GM18526 (cell line): ENCODE measurements around the gene DRGX.

Source experiments
- POLR2A ChIP-seq: IDR thresholded peaks from 3 replicates; pipeline ENCODE4 v1.6.1; 2011; ENCODE audit not compliant: insufficient read length; ENCODE audit errors: extremely low read depth

The DRGX gene

DNA sequence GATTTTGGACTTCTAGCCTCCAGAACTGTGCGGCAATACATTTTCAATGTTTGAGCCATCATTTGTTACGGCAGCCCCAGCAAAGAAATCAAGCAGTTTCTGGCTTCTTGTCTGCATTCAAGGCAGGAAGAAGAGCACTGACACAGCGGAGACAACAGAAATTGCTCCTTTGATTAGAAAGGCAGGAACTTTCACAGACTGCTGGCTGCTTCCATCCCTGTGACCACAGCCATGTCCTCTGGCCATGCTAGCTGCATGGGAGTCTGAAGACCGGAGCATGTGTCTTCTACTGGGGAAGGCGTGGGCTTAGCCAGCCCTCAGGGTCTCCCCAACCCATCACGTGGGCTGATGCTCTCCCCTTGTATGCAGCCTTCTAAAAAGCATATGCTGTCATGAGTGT lies 77.9 kb downstream of the DRGX start:
- no peak for TF ChIP-seq POLR2A

DNA sequence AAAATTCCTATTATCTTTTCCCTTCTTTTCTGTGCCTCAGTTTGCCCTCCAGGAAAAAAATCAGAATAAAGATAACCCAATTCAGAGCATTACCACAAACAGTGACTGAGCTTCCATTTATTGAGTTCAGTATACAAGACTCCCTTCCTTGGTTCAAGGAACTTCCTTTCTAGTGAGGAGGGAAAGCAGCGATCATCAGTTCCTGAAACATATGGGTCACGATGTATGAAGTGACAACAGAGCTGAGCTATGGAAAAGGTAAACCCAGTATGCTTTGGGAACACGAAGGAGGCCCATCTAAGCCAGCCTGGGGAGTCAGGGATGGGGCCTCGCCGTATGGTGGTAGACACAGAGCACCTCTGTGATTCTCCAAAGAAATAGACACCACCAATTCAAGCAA lies 81.1 kb downstream of the DRGX start:
- TF ChIP-seq POLR2A, result no peak
